Esophagus muscularis mucosa (tissue), 4 donors: ENCODE results near the gene AAGAB. TPM values are rescaled to one million over a fixed set of nuclear protein-coding genes. Genes with fewer than 3 reads are reported as not detected.
A peak's percentile ranks its signal among the peaks of the same experiment; 100 is the strongest.

Experiments used
- DNase-seq: peaks from one replicate; pipeline ENCODE4 v3.0.0-alpha.2; 2017; ENCODE audit errors: extremely low spot score
- H3K27ac ChIP-seq, 4 donors: fragments of 200-600 bp; sonication (generic); replicated peaks in 1 of 4; 1 replicate in 3 of 4; 2 replicates in 1 of 4; pipeline ENCODE4 v1.5.1; 2016 to 2019; ENCODE audit warnings: mild to moderate bottlenecking in 1 of 4
- H3K27me3 ChIP-seq, 4 donors: fragments of 200-600 bp; sonication (generic); one replicate each; pipeline versions ENCODE4 v1.5.1 to v1.6.0; 2016 to 2019
- H3K36me3 ChIP-seq, 4 donors: fragments of 200-600 bp; sonication (generic); one replicate each; pipeline ENCODE4 v1.5.1; 2016 to 2019
- H3K4me1 ChIP-seq, 4 donors: fragments of 200-600 bp; sonication (generic); one replicate each; pipeline ENCODE4 v1.5.1; 2016 to 2019
- H3K4me3 ChIP-seq, 4 donors: fragments of 200-600 bp; sonication (generic); 1 replicate in 2 of 4; 2 replicates in 2 of 4; pipeline ENCODE4 v1.5.1; 2016 to 2019; ENCODE audit warnings: mild to moderate bottlenecking in 4 of 4, moderate library complexity in 1 of 4
- H3K9me3 ChIP-seq, 4 donors: fragments of 200-600 bp; sonication (generic); 1 replicate in 3 of 4; 2 replicates in 1 of 4; pipeline ENCODE4 v1.5.1; 2016 to 2019
- EP300 ChIP-seq: sonication (generic); formaldehyde crosslinking; IDR thresholded peaks from one replicate; pipeline ENCODE4 v1.6.1; 2017; ENCODE audit warnings: antibody characterized with exemption
- POLR2A ChIP-seq: fragments of 450-650 bp; IDR thresholded peaks from one replicate; pipeline ENCODE4 v1.6.1; 2017; ENCODE audit warnings: antibody characterized with exemption, moderate library complexity, mild to moderate bottlenecking, low read depth
- POLR2AphosphoS5 ChIP-seq, 2 donors: sonication (generic); formaldehyde crosslinking; IDR thresholded peaks; one replicate each; pipeline ENCODE4 v1.6.1; 2017; ENCODE audit warnings: antibody characterized with exemption in 2 of 2
- WGBS: methylation state at CpG from one replicate; pipeline ENCODE4 v1.1.5; 2018; 5-methylcytosine and 5-hydroxymethylcytosine counted together
- intact Hi-C: fragments of 100-400 bp; cut with DNase I; formaldehyde crosslinking; loops from one replicate; pipeline ENCODE4 v1.15.1; 2023
- total RNA-seq, 4 donors: library from RNA; depleted of rRNA; stranded (reverse); fragments of >200 nt; gene quantifications; one replicate each; pipeline versions ENCODE4 v1.1.0 to v1.2.1, GENCODE V29; 2016
- TF ChIP-seq, protein P1 (sequence below), 3 experiments: fragments of 200-600 bp in 2 of 3; fragments of 450-650 bp in 1 of 3; sonication (generic) in 2 of 3; IDR thresholded peaks; one replicate each; pipeline ENCODE4 v1.5.1; 2017 to 2019; ENCODE audit warnings: antibody characterized with exemption in 3 of 3, mild to moderate bottlenecking in 2 of 3, moderate library complexity in 1 of 3

AAGAB gene
- total RNA-seq, 4 donors from 2014 or later = 21.3 to 37.8 (median 29.0) TPM

- TF ChIP-seq POLR2AphosphoS5 (IDR thresholded peaks at IDR 0.05) (no peak), EP300 (no peak), POLR2A (no peak)
- TF ChIP-seq, protein P1, sequence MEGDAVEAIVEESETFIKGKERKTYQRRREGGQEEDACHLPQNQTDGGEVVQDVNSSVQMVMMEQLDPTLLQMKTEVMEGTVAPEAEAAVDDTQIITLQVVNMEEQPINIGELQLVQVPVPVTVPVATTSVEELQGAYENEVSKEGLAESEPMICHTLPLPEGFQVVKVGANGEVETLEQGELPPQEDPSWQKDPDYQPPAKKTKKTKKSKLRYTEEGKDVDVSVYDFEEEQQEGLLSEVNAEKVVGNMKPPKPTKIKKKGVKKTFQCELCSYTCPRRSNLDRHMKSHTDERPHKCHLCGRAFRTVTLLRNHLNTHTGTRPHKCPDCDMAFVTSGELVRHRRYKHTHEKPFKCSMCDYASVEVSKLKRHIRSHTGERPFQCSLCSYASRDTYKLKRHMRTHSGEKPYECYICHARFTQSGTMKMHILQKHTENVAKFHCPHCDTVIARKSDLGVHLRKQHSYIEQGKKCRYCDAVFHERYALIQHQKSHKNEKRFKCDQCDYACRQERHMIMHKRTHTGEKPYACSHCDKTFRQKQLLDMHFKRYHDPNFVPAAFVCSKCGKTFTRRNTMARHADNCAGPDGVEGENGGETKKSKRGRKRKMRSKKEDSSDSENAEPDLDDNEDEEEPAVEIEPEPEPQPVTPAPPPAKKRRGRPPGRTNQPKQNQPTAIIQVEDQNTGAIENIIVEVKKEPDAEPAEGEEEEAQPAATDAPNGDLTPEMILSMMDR (IDR thresholded peaks at IDR 0.05) = no peak
- DNase-seq = peak; percentile 45
- no peaks in the 10 kb centered on the region for H3K9me3 ChIP-seq
- H3K27me3 ChIP-seq = no peaks in the 10 kb centered on the region
- H3K4me1 ChIP-seq = peaks cover 39 to 53% (median 50%) of the 10 kb centered on the region in 4 donors
- peaks cover 7 to 27% (median 17%) of the 10 kb centered on the region in 4 donors for H3K36me3 ChIP-seq
- intact Hi-C loops = loop anchor here (5.0 kb wide), 1 partner anchor 57 kb away; the partner anchor contains the start of genes AAGAB and IQCH
- 98% methylated on average over 3 of the region's 3 CpGs for WGBS
- peak overlapping the region; percentile 65 to 76 (median 70) for H3K27ac ChIP-seq
- H3K4me3 ChIP-seq = no peak overlapping the region
Measured at GRCh38 chr15:67195305-67195704, 59.2 kb downstream of the AAGAB start.

DNA sequence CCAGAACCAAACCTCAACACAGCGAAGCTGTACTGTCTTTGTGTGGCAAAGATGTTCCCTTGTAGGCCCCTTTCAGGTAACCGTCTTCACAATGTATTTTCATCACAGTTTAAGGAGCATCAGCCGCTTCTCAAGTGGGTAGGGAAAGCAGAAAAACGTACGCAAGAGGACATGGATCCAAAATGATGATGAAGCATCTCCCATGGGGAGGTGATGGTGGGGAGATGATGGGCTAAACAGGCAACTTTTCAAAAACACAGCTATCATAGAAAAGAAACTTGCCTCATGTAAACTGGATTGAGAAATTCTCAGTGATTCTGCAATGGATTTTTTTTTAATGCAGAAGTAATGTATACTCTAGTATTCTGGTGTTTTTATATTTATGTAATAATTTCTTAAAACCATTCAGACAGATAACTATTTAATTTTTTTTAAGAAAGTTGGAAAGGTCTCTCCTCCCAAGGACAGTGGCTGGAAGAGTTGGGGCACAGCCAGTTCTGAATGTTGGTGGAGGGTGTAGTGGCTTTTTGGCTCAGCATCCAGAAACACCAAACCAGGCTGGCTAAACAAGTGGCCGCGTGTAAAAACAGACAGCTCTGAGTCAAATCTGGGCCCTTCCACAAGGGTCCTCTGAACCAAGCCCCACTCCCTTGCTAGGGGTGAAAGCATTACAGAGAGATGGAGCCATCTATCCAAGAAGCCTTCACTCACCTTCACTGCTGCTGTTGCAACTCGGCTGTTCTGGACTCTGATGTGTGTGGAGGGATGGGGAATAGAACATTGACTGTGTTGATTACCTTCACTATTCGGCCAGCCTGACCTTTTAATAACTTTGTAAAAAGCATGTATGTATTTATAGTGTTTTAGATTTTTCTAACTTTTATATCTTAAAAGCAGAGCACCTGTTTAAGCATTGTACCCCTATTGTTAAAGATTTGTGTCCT, 60.0 kb downstream of the AAGAB start:
- intact Hi-C loops = loop anchor here (5.0 kb wide), 2 partner anchors 58 to 127 kb away; partner anchors contain the start of genes AAGAB, IQCH and SMAD3
- H3K27ac ChIP-seq = peak overlapping the region; percentile 65 to 76 (median 70)
- peak; percentile 91 for DNase-seq
- no peaks in the 10 kb centered on the region for H3K27me3 ChIP-seq
- 81% methylated on average over 9 of the region's 9 CpGs for WGBS
- TF ChIP-seq POLR2AphosphoS5 (IDR thresholded peaks at IDR 0.05) = no peak
- peak; percentile 24 for TF ChIP-seq POLR2A
- TF ChIP-seq, protein P1 (IDR thresholded peaks at IDR 0.05) = no peak
- no peak for TF ChIP-seq EP300
- H3K4me1 ChIP-seq = peaks cover 37 to 61% (median 55%) of the 10 kb centered on the region in 4 donors
- H3K9me3 ChIP-seq = no peaks in the 10 kb centered on the region
- no peak overlapping the region for H3K4me3 ChIP-seq
- H3K36me3 ChIP-seq = peaks cover 7 to 35% (median 21%) of the 10 kb centered on the region in 4 donors

GRCh38 chr15:67193223-67193990, 61.1 kb downstream of the AAGAB start:
- no peak overlapping the region for H3K4me3 ChIP-seq
- peak; percentile 89 for DNase-seq
- no peaks in the 10 kb centered on the region for H3K27me3 ChIP-seq
- peak overlapping the region; percentile 65 to 76 (median 70) for H3K27ac ChIP-seq
- 49% methylated on average over 12 of the region's 12 CpGs for WGBS
- peaks cover 47 to 72% (median 62%) of the 10 kb centered on the region in 4 donors for H3K4me1 ChIP-seq
- H3K36me3 ChIP-seq = peaks cover 7 to 46% (median 28%) of the 10 kb centered on the region in 4 donors
- no peaks in the 10 kb centered on the region for H3K9me3 ChIP-seq
- intact Hi-C loops = loop anchor here (5.0 kb wide), 1 partner anchor 126 kb away; the partner anchor contains the start of gene SMAD3
- TF ChIP-seq POLR2A (no peak), EP300 (no peak), POLR2AphosphoS5 (IDR thresholded peaks at IDR 0.05) (peak in 1 of 2 donors; percentile 33)
- TF ChIP-seq, protein P1 (IDR thresholded peaks at IDR 0.05) = no peak

- H3K4me3 ChIP-seq = no peak overlapping the region
- intact Hi-C loops = loop anchor here (5.0 kb wide), 1 partner anchor 125 kb away; the partner anchor contains the start of gene SMAD3
- DNase-seq = peak; percentile 60
- no peaks in the 10 kb centered on the region for H3K27me3 ChIP-seq
- 89% methylated on average over 5 of the region's 5 CpGs for WGBS
- H3K9me3 ChIP-seq = no peaks in the 10 kb centered on the region
- peaks cover 58 to 78% (median 69%) of the 10 kb centered on the region in 4 donors for H3K4me1 ChIP-seq
- peak overlapping the region; percentile 65 to 76 (median 70) for H3K27ac ChIP-seq
- TF ChIP-seq, protein P1 (IDR thresholded peaks at IDR 0.05) = no peak
- peaks cover 7 to 50% (median 35%) of the 10 kb centered on the region in 4 donors for H3K36me3 ChIP-seq
Measured at GRCh38 chr15:67192185-67192820, 62.2 kb downstream of the AAGAB start.
